Heart right ventricle (tissue), 16 donors: Measurements from ENCODE around the gene ABHD3. TPM values are rescaled to one million over a fixed set of nuclear protein-coding genes. Genes with fewer than 3 reads are reported as not detected.

Source experiments
- ATAC-seq, 8 donors: fragments of 200-7000 bp; cut with Tn5 transposase; one replicate each; pipeline ENCODE4 v1.9.1; 2020; ENCODE audit warnings: mild to moderate bottlenecking in 8 of 8, moderate library complexity in 8 of 8, moderate number of reproducible peaks in 1 of 8
- DNase-seq, 2 donors: peaks; one replicate each; pipeline ENCODE4 v3.0.0-alpha.2; 2020
- H3K27ac ChIP-seq, 10 donors: fragments of 200-600 bp; sonication (generic) in 2 of 10; one replicate each; pipeline versions ENCODE4 v1.5.0 to v1.8.0; 2020 to 2022; ENCODE audit warnings: mild to moderate bottlenecking in 3 of 10
- H3K27me3 ChIP-seq, 7 donors: fragments of 200-600 bp; one replicate each; pipeline ENCODE4 v1.8.0; 2021 to 2022; ENCODE audit warnings: mild to moderate bottlenecking in 2 of 7
- H3K36me3 ChIP-seq, 9 donors: fragments of 200-600 bp; sonication (generic) in 1 of 9; one replicate each; pipeline versions ENCODE4 v1.5.0 to v1.8.0; 2020 to 2022; ENCODE audit warnings: mild to moderate bottlenecking in 2 of 9
- H3K4me1 ChIP-seq, 9 donors: fragments of 200-600 bp; sonication (generic) in 1 of 9; one replicate each; pipeline versions ENCODE4 v1.5.0 to v1.8.0; 2020 to 2022; ENCODE audit warnings: mild to moderate bottlenecking in 4 of 9
- H3K4me3 ChIP-seq, 10 donors: fragments of 200-600 bp; sonication (generic) in 2 of 10; one replicate each; pipeline versions ENCODE4 v1.5.0 to v1.8.0; 2020 to 2022; ENCODE audit warnings: mild to moderate bottlenecking in 7 of 10, moderate library complexity in 2 of 10
- H3K9me3 ChIP-seq, 11 donors: fragments of 200-600 bp in 10 of 11; sonication (generic) in 2 of 11; one replicate each; pipeline versions ENCODE4 v1.5.0 to v1.8.0; 2013 to 2022; ENCODE audit warnings: mild to moderate bottlenecking in 2 of 11, control low read depth in 1 of 11, moderate library complexity in 1 of 11
- CTCF ChIP-seq, 9 donors: fragments of 200-600 bp; sonication (generic) in 2 of 9; IDR thresholded peaks; one replicate each; pipeline versions ENCODE4 v1.5.0 to v1.8.0; 2021 to 2022; ENCODE audit warnings: antibody characterized with exemption in 9 of 9, mild to moderate bottlenecking in 5 of 9, moderate library complexity in 1 of 9
- WGBS, 2 donors: extraction: QIAGEN DNeasy Blood & Tissue Kit; methylation state at CpG; one replicate each; pipeline ENCODE4 v1.1.7; 2013; ENCODE audit warnings: inconsistent platforms in 1 of 2; 5-methylcytosine and 5-hydroxymethylcytosine counted together
- intact Hi-C, 10 donors: fragments of 100-400 bp; cut with DNase I; formaldehyde crosslinking; loops; one replicate each; pipeline versions ENCODE4 v1.11.1 to v1.14.2; 2022
- microRNA-seq, 2 donors: library from miRNA; unstranded; fragments of <30 nt; microRNA quantifications; one replicate each; pipeline ENCODE4 v1.2.0, GENCODE V29; 2021
- polyA plus RNA-seq, 2 donors: library from polyadenylated mRNA; stranded (reverse); fragments of 200-250 nt; gene quantifications; one replicate each; pipeline ENCODE4 v1.2.3, GENCODE V29; 2013
- total RNA-seq, 10 donors: library from RNA; stranded (reverse); fragmentation: NEBNext Ultra II Directional in 3 of 10; extraction: Animal tissue kit (Norgen Biotek cat#: 25700) in 3 of 10; gene quantifications; one replicate each; pipeline versions ENCODE4 v1.2.1 to v1.2.4, GENCODE V29; 2021 to 2023
- donor health status: Arrhythmogenic right ventricular cardiomyopathy.
- donor health status: ischemic (EF 13 %, LVEDD 7.1; RV severe dilation, severe dysfunction).
- donor health status: healthy with polysubstance abuse.
- donor health status: DM: no; HTN: yes; CAD: no.
- donor health status: DM: no; HTN: no; CAD: no.
- donor health status: ischemic (EF 25% LVEDD 6.9; RV normal size, moderate dysfunction).
- donor health status: ischemic (EF 25% LVEDD 5.7; RV mildly dilated, moderate dysfunction).
- donor health status: healthy.
- donor health status: DM: yes; HTN: yes; CAD: no.
- donor health status: Ischemic cardiomyopathy.
- donor health status: ischemic (EF 35%, LVEDD 5.7; RV mildly dilated, moderate dysfunction).
- donor health status: nonischemic (EF 11% LVEDD 7.7; RV severe dilation, severe dysfunction).
- donor health status: DM: yes; HTN: yes; CAD: no.
- donor health status: PGD.
- donor health status: ischemic (EF 29% LVEDD 5.4; RV normal size, mild dysfunction).
- donor health status: nonischemic (EF 23%, LVEDD 6.1; RV moderate dilation, normal function).

The ABHD3 gene
- total and polyA plus RNA-seq, 12 donors: 2.2 to 28.2 (median 4.2) TPM

GRCh38 chr18:21602299-21602587 lies 102.3 kb downstream of the ABHD3 start:
- Histone ChIP-seq H3K27ac (peak overlapping the region in 1 of 10 donors; percentile 51), H3K9me3 (no peaks in the 10 kb centered on the region), H3K4me3 (no peak overlapping the region), H3K36me3 (no peaks in the 10 kb centered on the region), H3K4me1 (peaks cover 0 to 39% (median 24%) of the 10 kb centered on the region in 9 donors), H3K27me3 (no peaks in the 10 kb centered on the region)
- intact Hi-C loops: loop anchor here in 3 of 10 donors (5.0 to 10.0 kb wide), 4 partner anchors 100 to 497 kb away; partner anchors contain the start of genes MIB1 (in 2 of the 3) and ABHD3 (in 1 of the 3)
- DNase-seq: peak in 1 of 2 donors; percentile 4
- TF ChIP-seq CTCF (IDR thresholded peaks at IDR 0.05): no peak
- ATAC-seq: no peak
- 91 to 97% methylated on average over 5 of the region's 5 CpGs for WGBS, 2 donors

Small RNA genes within 50 kb of the gene (microRNA-seq; reads per million reads assigned to microRNA genes)
- 0 to 1.8 reads per million in 2 donors for gene MIR320C1

Other genes starting within 250 kb of the ABHD3 start
- 10 to 100 TPM in 4 of 10 donors, 1 to 10 TPM in 6; 8.7 to 12.9 (median 9.9) TPM for gene ESCO1, start 104.1 kb downstream of the ABHD3 start, total RNA-seq
- 10 to 100 TPM in 1 of 2 donors, 1 to 10 TPM in 1; 5.5 to 11.4 TPM for gene ESCO1, start 104.1 kb downstream of the ABHD3 start, polyA plus RNA-seq
- 10 to 100 TPM; 13.8 to 36.3 (median 19.1) TPM for gene SNRPD1, start 92.5 kb downstream of the ABHD3 start, total RNA-seq
- 10 to 100 TPM; 11.1 to 16.6 TPM for gene SNRPD1, start 92.5 kb downstream of the ABHD3 start, polyA plus RNA-seq
- 10 to 100 TPM; 16.8 to 32.2 (median 26.2) TPM for gene MIB1, start 36.0 kb upstream of the ABHD3 start, total RNA-seq
- gene MIB1, start 36.0 kb upstream of the ABHD3 start, polyA plus RNA-seq: 1 to 10 TPM; 3.7 to 4.0 TPM